Measurements from ENCODE around the gene SERP2. TPM values are rescaled to one million over a fixed set of nuclear protein-coding genes. Genes with fewer than 3 reads are reported as not detected.

SERP2 gene
- total and polyA plus RNA-seq, 2 of the 13 experiments (the other 11 are each of a cell fraction or from before 2014, with no cell fraction given) = not detected

DNA sequence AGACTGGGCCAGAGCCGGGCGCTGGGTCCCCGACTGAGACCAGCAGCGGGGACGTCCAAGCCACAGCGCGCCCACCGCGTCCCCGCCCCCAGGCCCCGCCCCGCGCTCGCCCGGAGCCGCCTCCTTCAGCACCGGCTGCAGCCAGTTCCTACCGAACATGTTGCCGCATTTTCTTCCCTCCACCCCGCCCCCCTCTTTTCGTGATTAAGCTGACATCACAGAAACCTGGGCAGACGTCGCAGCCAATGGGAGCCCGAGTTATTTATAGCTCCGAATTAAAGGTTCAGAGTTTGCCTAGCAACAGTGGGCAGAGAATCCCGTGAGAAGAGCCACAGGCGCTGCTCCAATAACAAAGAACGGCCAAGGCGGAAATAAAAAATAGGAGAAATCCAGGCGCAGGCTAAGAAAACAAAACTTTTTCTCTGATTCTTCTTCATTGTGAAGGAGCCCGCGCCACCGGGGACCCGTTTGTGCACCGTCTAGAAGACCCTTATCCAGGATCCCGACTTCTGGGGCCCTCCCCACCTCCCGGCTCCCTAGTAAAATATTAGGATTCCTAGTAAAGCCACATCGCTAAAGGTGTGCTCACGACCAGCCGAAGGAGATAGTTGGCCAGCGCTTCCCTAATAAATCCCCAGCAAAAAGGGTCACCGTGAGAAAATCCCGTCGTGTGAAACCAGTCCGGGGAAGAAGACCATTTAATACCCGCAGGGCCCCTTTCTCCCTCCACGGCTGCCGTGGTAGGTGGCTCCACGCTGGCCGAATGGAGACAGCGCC lies 61.7 kb downstream of the SERP2 start:
- Histone ChIP-seq H3K27ac (ENCODE audit: extremely low read length, insufficient read depth, low read length) (peak overlapping the region; percentile 96), H2AFZ (ENCODE audit: low read length) (no peak overlapping the region), H3K4me1 (ENCODE audit: insufficient read depth, low read length) (peaks cover 39% of the 10 kb centered on the region), H3K36me3 (replicated peaks in 1 of 2; ENCODE audit: control insufficient read depth in 1 of 2, insufficient read depth in 2 of 2, low read length in 2 of 2) (peaks cover 6 to 15% of the 10 kb centered on the region in 2 experiments; a peak in 3 of 5 replicates), H3K27me3 (ENCODE audit: control insufficient read depth in 1 of 2, insufficient read depth in 2 of 2, low read length in 2 of 2) (no peaks in the 10 kb centered on the region; a peak in 1 of 5 replicates), H3K79me2 (ENCODE audit: insufficient read depth, low read length) (peaks cover 10% of the 10 kb centered on the region), H3K4me3 (replicated peaks in 1 of 3; ENCODE audit: insufficient read depth in 1 of 3, low read depth in 2 of 3, low read length in 3 of 3) (peak overlapping the region; percentile 71 to 97 (median 79)), H3K4me2 (ENCODE audit: low read depth, low read length) (peak overlapping the region; percentile 88), H3K9me3 (ENCODE audit: low read length) (no peaks in the 10 kb centered on the region), H4K20me1 (ENCODE audit: insufficient read depth, low read length) (no peaks in the 10 kb centered on the region), H3K9ac (ENCODE audit: insufficient read depth, low read depth, low read length) (peak overlapping the region; percentile 91)
- peak; percentile 67 for FAIRE-seq
- ChIA-PET CTCF (ENCODE audit: low intra/inter-chr PET ratio, low total read pairs) (no interaction called here), POLR2A (interaction anchor here (0.7 to 3.7 kb wide), 14 partner anchors 12 to 294 kb away, joined by 3 to 96 read pairs (median 5); no protein-coding TSS in a partner anchor)
- peak; percentile 76 for ATAC-seq
- WGBS (ENCODE audit: low lambda C conversion rate) = 1% methylated on average over 28 of the region's 51 CpGs
- intact Hi-C loops (cut with micrococcal nuclease; ENCODE audit: unreplicated experiment) = loop anchor here (1.0 to 5.0 kb wide), 2 partner anchors 31 to 73 kb away; no protein-coding TSS in a partner anchor
- in situ Hi-C loops (cut with HindIII; ENCODE audit: extremely low pct_ligation_motif_present, low pct_unique_long_range_greater_than_20kb) = loop anchor here (5.0 kb wide), 4 partner anchors 193 to 528 kb away; no protein-coding TSS in a partner anchor
- BruUV-seq (replicated peaks) = TSS peak; percentile 98
- DNase-seq (ENCODE audit: low spot score) = peak; percentile 96
- TF ChIP-seq NFYB (CRISPR knock-in tag; IDR thresholded peaks at IDR 0.05) (peak; percentile 70), RFX3 (CRISPR knock-in tag; IDR thresholded peaks at IDR 0.05) (no peak), ZNF136 (CRISPR knock-in tag; IDR thresholded peaks at IDR 0.05; ENCODE audit: low read depth) (no peak), CCDC6 (CRISPR knock-in tag; IDR thresholded peaks at IDR 0.05) (no peak), GABPB1 (CRISPR knock-in tag; IDR thresholded peaks at IDR 0.05) (peak; percentile 49), ZNF577 (CRISPR knock-in tag; IDR thresholded peaks at IDR 0.05; ENCODE audit: borderline replicate concordance, low read depth) (no peak), ETV5 (CRISPR knock-in tag; IDR thresholded peaks at IDR 0.05; ENCODE audit: borderline replicate concordance) (no peak), ZNF768 (CRISPR knock-in tag; IDR thresholded peaks at IDR 0.05) (peak; percentile 47; the same call in 1 of the 2 replicates), NR2F6 (IDR thresholded peaks at IDR 0.05) (no peak), NR2F6 (CRISPR knock-in tag; IDR thresholded peaks at IDR 0.05) (no peak), RORA (CRISPR knock-in tag; IDR thresholded peaks at IDR 0.05) (no peak), SP1 (IDR thresholded peaks at IDR 0.05) (no peak), SP1 (CRISPR knock-in tag; IDR thresholded peaks at IDR 0.05) (peak; percentile 33; the same call in 1 of the 2 replicates), TGIF2 (CRISPR knock-in tag; IDR thresholded peaks at IDR 0.05) (peak; percentile 15; the same call in 1 of the 2 replicates), ZFX (CRISPR knock-in tag; IDR thresholded peaks at IDR 0.05; ENCODE audit: low read depth) (0 out of 2 replicates have a peak, but pooled peaks have one; percentile 39), MAFK (conservative IDR thresholded peaks at IDR 0.05 in 1 of 2, IDR thresholded peaks at IDR 0.05 in 1 of 2; ENCODE audit: low read length in 2 of 2) (peak; percentile 84 to 98), SIN3A (IDR thresholded peaks at IDR 0.05; ENCODE audit: borderline replicate concordance, low read depth, low read length) (peak; percentile 39; the same call in 1 of the 2 replicates), PRPF4 (IDR thresholded peaks at IDR 0.05; ENCODE audit: low read depth, low read length, poor library complexity, severe bottlenecking) (no peak), POLR2G (IDR thresholded peaks at IDR 0.05; ENCODE audit: low read depth, low read length) (peak; percentile 74), GMEB2 (CRISPR knock-in tag; IDR thresholded peaks at IDR 0.05; ENCODE audit: low read depth) (no peak)
- TF ChIP-seq, protein P1, sequence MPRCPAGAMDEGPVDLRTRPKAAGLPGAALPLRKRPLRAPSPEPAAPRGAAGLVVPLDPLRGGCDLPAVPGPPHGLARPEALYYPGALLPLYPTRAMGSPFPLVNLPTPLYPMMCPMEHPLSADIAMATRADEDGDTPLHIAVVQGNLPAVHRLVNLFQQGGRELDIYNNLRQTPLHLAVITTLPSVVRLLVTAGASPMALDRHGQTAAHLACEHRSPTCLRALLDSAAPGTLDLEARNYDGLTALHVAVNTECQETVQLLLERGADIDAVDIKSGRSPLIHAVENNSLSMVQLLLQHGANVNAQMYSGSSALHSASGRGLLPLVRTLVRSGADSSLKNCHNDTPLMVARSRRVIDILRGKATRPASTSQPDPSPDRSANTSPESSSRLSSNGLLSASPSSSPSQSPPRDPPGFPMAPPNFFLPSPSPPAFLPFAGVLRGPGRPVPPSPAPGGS (CRISPR knock-in tag; IDR thresholded peaks at IDR 0.05) = no peak

Data from HepG2 (cell line).